Neural cell (in vitro differentiated cells): ENCODE measurements around the gene REV3L. TPM values are rescaled to one million over a fixed set of nuclear protein-coding genes. Genes with fewer than 3 reads are reported as not detected.

Experiments used
- H2AFZ ChIP-seq: fragments of 200-600, 300-800 bp; sonication (generic), shearing (Covaris generic); 2 replicates; pipeline ENCODE4 v1.6.0; 2014; ENCODE audit warnings: low read depth, mild to moderate bottlenecking, antibody characterized with exemption, low read length, moderate library complexity
- H3F3A ChIP-seq: fragments of 200-600 bp; shearing (Covaris generic); 2 replicates; pipeline ENCODE4 v1.6.1; 2016; ENCODE audit warnings: mild to moderate bottlenecking, moderate library complexity, mixed read lengths, antibody characterized with exemption, low read length; ENCODE audit not compliant: insufficient read depth, poor library complexity, severe bottlenecking
- H3K27ac ChIP-seq: fragments of 200-600, 300-800 bp; sonication (generic), shearing (Covaris generic); 2 replicates; pipeline ENCODE4 v1.5.1; 2014; ENCODE audit warnings: mild to moderate bottlenecking, low read length, moderate library complexity
- H3K27me3 ChIP-seq: fragments of 300-800, 200-600 bp; sonication (generic), shearing (Covaris generic); 2 replicates; pipeline ENCODE4 v1.6.0; 2014; ENCODE audit warnings: mild to moderate bottlenecking, low read depth, low read length, moderate library complexity; ENCODE audit not compliant: insufficient read depth
- H3K36me3 ChIP-seq: fragments of 300-800, 200-600 bp; sonication (generic), shearing (Covaris generic); 2 replicates; pipeline ENCODE4 v1.5.1; 2014; ENCODE audit warnings: mild to moderate bottlenecking, antibody characterized with exemption, low read length, moderate library complexity; ENCODE audit not compliant: insufficient read depth
- H3K4me2 ChIP-seq: fragments of 300-800, 200-600 bp; sonication (generic), shearing (Covaris generic); 2 replicates; pipeline ENCODE4 v1.6.0; 2014; ENCODE audit warnings: mild to moderate bottlenecking, low read length
- H3K4me3 ChIP-seq: fragments of 300-800, 200-600 bp; sonication (generic), shearing (Covaris generic); 2 replicates; pipeline ENCODE4 v1.5.1; 2014; ENCODE audit warnings: mild to moderate bottlenecking, low read length, moderate library complexity
- H3K79me2 ChIP-seq: fragments of 200-600 bp; shearing (Covaris generic); replicated peaks from 2 replicates; pipeline ENCODE4 v1.6.0; 2014; ENCODE audit warnings: mild to moderate bottlenecking, low read length, moderate library complexity; ENCODE audit not compliant: insufficient read depth
- H3K9ac ChIP-seq: fragments of 300-800, 200-600 bp; sonication (generic), shearing (Covaris generic); 2 replicates; pipeline ENCODE4 v1.6.1; 2016; ENCODE audit warnings: mild to moderate bottlenecking, low read length, mixed read lengths
- H3K9me2 ChIP-seq: fragments of 200-600 bp; shearing (Covaris generic); 2 replicates; pipeline ENCODE4 v1.6.1; 2016; ENCODE audit warnings: mild to moderate bottlenecking, low read length, mixed read lengths; ENCODE audit not compliant: insufficient read depth
- H3K9me3 ChIP-seq: fragments of 200-600, 300-800 bp; sonication (generic), shearing (Covaris generic); 2 replicates; pipeline ENCODE4 v1.6.1; 2016; ENCODE audit warnings: mild to moderate bottlenecking, mixed run types, low read length, moderate library complexity, mixed read lengths
- H4K20me1 ChIP-seq: fragments of 200-600 bp; shearing (Covaris generic); 2 replicates; pipeline ENCODE4 v1.6.1; 2016; ENCODE audit warnings: mild to moderate bottlenecking, mixed run types; ENCODE audit not compliant: insufficient read depth
- REST ChIP-seq: IDR thresholded peaks from 2 replicates; pipeline ENCODE4 v1.6.1; 2012; ENCODE audit warnings: borderline replicate concordance
- SMC3 ChIP-seq: fragments of 450-650 bp; conservative IDR thresholded peaks from 2 replicates; pipeline ENCODE4 v1.6.1; 2014; ENCODE audit warnings: antibody characterized with exemption, mild to moderate bottlenecking, moderate library complexity; ENCODE audit not compliant: poor library complexity
- polyA plus RNA-seq: library from polyadenylated mRNA; depleted of rRNA; stranded (reverse); fragments of >200 nt; gene quantifications from 2 replicates; pipeline ENCODE4 v1.2.3, GENCODE V29; 2014

Gene REV3L
- polyA plus RNA-seq, 1 donor from 2014 or later, result 60.2 TPM

- H3K9ac ChIP-seq, result no peak overlapping the region
- H3K4me2 ChIP-seq, result no peak overlapping the region
- TF ChIP-seq SMC3, result no peak
- no peaks in the 10 kb centered on the region for H3K9me2 ChIP-seq
- no peak overlapping the region for H2AFZ ChIP-seq
- no peaks in the 10 kb centered on the region for H3K9me3 ChIP-seq
- no peak overlapping the region for H3K27ac ChIP-seq
- H3K27me3 ChIP-seq, result no peaks in the 10 kb centered on the region
- H3K36me3 ChIP-seq, result peaks cover 14% of the 10 kb centered on the region
- H4K20me1 ChIP-seq, result no peaks in the 10 kb centered on the region
- H3K4me3 ChIP-seq, result no peak overlapping the region
- H3K79me2 ChIP-seq, result no peaks in the 10 kb centered on the region
- no peaks in the 10 kb centered on the region for H3F3A ChIP-seq
Measured at GRCh38 chr6:111388681-111389080, 94.3 kb downstream of the REV3L start.

- Histone ChIP-seq H3K9ac (no peak overlapping the region), H2AFZ (no peak overlapping the region), H3K79me2 (no peaks in the 10 kb centered on the region), H3K27ac (no peak overlapping the region), H3F3A (no peaks in the 10 kb centered on the region), H3K4me2 (no peak overlapping the region), H3K36me3 (peaks cover 22% of the 10 kb centered on the region), H3K9me3 (no peaks in the 10 kb centered on the region), H4K20me1 (no peaks in the 10 kb centered on the region), H3K4me3 (no peak overlapping the region), H3K9me2 (no peaks in the 10 kb centered on the region), H3K27me3 (no peaks in the 10 kb centered on the region)
- TF ChIP-seq REST, result no peak
Measured at GRCh38 chr6:111382476-111383294, 100.3 kb downstream of the REV3L start.

GRCh38 chr6:111381728-111382127 lies 101.3 kb downstream of the REV3L start:
- Histone ChIP-seq H3K36me3 (peaks cover 27% of the 10 kb centered on the region), H3K4me2 (no peak overlapping the region), H4K20me1 (no peaks in the 10 kb centered on the region), H3K4me3 (no peak overlapping the region), H3K9ac (no peak overlapping the region), H3K9me3 (no peaks in the 10 kb centered on the region), H3K27me3 (no peaks in the 10 kb centered on the region), H3K79me2 (no peaks in the 10 kb centered on the region), H2AFZ (no peak overlapping the region), H3F3A (no peaks in the 10 kb centered on the region), H3K27ac (no peak overlapping the region), H3K9me2 (no peaks in the 10 kb centered on the region)
- TF ChIP-seq SMC3 (no peak), REST (no peak)
